Epithelial cell of proximal tubule (primary cell): ENCODE data around the gene UNC13B. TPM values are rescaled to one million over a fixed set of nuclear protein-coding genes. Genes with fewer than 3 reads are reported as not detected.
A peak's percentile ranks its signal among the peaks of the same experiment; 100 is the strongest.
"Not testable (repeated sequence)": the region's sequence is repeated elsewhere in the genome, so short reads cannot be mapped to it uniquely, and the experiment has no call there.

ENCODE experiments used
- DNase-seq: peaks from one replicate; pipeline ENCODE4 v3.0.0-alpha.2; 2011; ENCODE audit warnings: low read depth
- H3K4me3 ChIP-seq: 2 replicates; pipeline ENCODE4 v1.5.1; 2011; ENCODE audit warnings: low read depth, mild to moderate bottlenecking, low read length
- total RNA-seq: library from RNA; depleted of rRNA; stranded (reverse); fragments of >200 nt; gene quantifications from 2 replicates; pipeline ENCODE4 v1.2.3, GENCODE V29; 2015
- TF ChIP-seq, protein P1 (sequence below): conservative IDR thresholded peaks from 2 replicates; pipeline ENCODE4 v1.5.1; 2012; ENCODE audit warnings: low read depth, mild to moderate bottlenecking, low read length

Gene UNC13B
- total RNA-seq, 1 donor from 2014 or later: 19.6 TPM

DNA sequence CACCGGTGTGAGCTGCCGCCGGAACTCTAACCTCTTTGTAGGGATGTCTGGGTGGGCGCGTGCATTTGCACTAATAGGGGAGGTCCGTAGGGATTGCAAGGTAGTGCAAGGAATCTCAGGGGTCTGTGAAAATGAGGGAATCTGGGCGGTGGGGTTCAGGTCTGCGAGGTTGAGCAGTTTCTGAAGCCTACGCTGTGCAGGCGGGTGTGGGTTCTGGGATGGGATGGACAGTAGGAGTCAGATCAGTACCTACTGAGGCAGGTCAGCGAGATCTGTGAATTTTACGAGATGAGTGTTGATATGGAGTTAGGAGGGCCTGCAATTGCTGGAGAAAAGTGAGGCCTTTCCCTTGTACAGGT, 45.3 kb upstream of the UNC13B start:
- peak overlapping the region; percentile 97 for H3K4me3 ChIP-seq
- no peak for DNase-seq
- TF ChIP-seq, protein P1, sequence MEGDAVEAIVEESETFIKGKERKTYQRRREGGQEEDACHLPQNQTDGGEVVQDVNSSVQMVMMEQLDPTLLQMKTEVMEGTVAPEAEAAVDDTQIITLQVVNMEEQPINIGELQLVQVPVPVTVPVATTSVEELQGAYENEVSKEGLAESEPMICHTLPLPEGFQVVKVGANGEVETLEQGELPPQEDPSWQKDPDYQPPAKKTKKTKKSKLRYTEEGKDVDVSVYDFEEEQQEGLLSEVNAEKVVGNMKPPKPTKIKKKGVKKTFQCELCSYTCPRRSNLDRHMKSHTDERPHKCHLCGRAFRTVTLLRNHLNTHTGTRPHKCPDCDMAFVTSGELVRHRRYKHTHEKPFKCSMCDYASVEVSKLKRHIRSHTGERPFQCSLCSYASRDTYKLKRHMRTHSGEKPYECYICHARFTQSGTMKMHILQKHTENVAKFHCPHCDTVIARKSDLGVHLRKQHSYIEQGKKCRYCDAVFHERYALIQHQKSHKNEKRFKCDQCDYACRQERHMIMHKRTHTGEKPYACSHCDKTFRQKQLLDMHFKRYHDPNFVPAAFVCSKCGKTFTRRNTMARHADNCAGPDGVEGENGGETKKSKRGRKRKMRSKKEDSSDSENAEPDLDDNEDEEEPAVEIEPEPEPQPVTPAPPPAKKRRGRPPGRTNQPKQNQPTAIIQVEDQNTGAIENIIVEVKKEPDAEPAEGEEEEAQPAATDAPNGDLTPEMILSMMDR: no peak

DNA sequence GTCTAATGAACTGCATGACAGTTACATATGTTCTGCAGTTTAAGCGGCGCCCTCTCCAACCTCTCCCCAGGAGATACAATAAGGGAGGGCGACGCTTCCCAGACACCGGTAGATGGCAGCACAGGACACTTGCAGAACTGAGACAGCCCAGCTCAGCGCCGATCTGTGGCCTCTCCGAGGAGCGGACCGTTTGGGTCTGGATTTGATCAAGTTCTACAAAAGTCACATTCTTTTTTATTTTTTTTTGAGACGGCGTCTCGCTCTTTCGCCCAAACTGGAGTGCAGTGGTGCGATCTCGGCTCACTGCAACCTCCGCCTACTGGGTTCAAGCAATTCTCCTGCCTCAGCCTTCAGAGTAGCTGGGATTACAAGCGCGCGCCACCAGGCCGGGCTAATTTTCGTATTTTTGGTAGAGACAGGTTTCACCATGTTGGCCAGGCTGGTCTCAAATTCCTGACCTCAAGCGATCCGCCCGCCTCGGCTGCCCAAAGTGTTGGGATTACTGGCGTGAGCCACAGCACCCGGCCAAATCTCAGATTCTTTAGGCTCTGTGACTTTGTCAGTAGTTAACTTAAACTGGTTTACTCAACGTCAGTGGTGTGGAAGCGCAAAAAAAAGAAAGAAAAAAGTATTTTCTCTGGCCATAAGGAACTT, 44.8 kb upstream of the UNC13B start:
- peak overlapping the region; percentile 97 for H3K4me3 ChIP-seq
- peak; percentile 58 for DNase-seq
- TF ChIP-seq, protein P1: peak; percentile 95

DNA sequence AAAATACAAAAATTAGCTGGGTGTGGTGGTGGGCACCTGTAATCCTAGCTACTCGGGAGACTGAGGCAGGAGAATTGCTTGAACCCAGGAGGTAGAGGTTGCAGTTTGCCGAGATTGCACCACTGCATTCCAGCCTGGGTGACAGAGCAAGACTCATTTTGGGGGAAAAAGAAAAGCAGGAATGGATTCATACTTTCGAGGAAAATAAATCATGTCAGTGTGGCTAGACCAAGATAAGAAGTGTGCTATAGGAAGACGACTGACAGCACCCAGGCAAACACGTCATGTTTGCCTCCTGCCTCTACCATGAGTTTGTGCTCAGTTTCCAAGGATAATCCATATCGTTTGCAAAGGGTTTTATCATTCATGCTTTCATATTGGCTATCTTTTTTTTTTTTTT, 26.9 kb upstream of the UNC13B start:
- H3K4me3 ChIP-seq: no peak overlapping the region
- TF ChIP-seq, protein P1: no peak
- DNase-seq: no peak

DNA sequence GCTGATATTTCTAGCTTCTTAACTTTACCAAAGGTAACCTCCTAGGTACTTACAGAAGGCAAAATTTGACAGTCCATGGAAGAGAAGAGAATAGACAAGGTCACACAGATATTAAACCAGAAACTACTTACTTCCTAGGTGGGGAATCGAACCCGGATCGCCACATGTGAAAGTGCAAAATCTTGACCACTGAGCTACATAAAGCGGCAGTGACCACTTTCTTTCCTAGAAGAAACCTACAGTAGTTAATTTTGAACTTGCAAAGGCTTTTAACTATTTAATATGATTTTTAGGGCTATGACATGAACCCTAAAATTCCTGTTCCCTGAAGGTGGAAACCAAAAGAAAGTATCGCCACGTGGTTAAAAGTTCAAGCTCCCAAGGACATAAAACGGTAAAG, 25.8 kb upstream of the UNC13B start:
- no peak overlapping the region for H3K4me3 ChIP-seq
- no peak for DNase-seq
- TF ChIP-seq, protein P1: no peak

DNA sequence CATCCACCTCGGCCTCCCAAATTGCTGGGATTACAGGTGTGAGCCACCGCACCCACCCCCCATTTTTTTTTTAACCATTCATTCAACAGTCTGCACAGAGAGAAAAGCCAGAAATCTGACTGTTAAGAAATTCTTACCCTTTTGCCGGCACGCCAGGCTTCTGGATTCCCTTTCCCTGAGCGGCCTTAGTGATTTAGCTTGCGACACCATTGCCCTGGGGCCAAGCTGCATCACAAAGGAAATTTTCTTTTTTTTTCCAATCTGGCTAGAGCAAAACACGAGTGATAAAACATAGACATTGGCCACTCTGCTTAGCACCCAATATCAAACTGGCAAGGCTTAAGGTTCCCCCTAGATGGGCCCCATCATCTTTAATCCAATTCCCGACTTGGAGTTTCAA, 24.9 kb upstream of the UNC13B start:
- TF ChIP-seq, protein P1: no peak
- DNase-seq: no peak
- H3K4me3 ChIP-seq: no peak overlapping the region

DNA sequence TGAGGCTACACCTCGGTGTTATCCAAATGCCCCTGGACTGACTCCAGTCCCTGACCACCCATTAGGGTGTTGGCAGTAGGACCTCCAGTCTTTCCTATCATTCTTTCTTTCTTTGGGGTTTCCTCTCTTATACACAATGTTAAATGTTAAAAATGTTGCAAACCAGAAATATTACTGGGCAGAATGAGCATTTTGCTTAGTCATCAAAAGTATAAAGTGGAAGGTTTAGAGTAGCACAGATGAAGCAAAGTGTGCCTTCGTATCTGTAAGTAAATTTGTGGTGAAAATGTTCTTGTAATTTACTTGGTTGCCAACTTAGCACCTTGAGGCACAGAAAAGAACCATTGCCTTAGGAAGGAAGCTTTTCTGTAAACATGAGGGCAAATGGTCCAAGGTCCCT, 21.7 kb upstream of the UNC13B start:
- TF ChIP-seq, protein P1: no peak

DNA sequence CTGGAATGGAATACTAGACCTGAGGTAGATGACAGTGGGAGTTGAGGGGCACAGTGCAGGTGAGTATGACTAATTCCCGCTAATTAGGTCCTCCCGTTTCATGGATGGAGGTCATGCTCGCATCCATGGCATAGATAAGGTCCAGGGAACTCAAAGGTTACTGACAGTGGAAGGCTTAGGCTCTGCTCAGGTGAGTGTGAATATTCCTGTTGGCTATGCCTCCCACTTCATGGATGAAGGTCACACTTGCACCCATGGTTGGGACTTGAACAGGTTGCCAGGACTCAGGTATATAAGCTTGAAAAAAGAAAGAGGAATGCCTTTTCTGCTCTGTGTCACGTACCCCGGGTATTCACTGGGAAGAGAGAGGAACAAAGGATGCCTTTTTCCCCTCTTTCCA, 19.8 kb upstream of the UNC13B start:
- DNase-seq: no peak

More for the DNA sequence above, 21.7 kb upstream of the UNC13B start:
- no peak overlapping the region for H3K4me3 ChIP-seq
- no peak for DNase-seq

DNA sequence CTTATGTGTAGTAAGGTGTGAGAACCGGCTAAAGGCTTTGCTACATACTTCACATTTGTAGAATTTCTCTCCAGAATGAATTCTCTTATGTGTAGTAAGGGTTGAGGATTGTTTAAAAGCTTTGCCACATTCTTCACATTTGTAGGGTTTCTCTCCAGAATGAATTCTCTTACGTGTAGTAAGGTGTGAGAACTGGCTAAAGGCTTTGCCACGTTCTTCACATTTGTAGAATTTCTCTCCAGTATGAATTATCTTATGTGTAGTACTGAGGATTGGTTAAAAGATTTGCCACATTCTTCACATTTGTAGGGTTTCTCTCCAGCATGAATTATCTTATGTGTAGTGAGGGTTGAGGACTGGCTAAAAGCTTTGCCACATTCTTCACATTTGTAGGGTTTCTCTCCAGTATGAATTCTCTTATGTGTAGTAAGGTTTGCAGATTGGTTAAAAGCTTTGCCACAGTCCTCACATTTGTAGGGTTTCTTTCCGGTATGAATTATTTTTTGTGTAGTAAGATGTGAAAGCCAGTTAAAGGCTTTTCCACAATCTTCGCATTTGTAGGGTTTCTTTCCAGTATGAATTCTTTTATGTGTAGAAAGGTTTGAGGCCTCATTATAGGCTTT, 13.8 kb upstream of the UNC13B start:
- not testable (repeated sequence) for H3K4me3 ChIP-seq, DNase-seq

More for the DNA sequence above, 19.8 kb upstream of the UNC13B start:
- no peak overlapping the region for H3K4me3 ChIP-seq
- TF ChIP-seq, protein P1: no peak
